IMR-90 (cell line): Measurements from ENCODE around the gene NEU1. TPM values are rescaled to one million over a fixed set of nuclear protein-coding genes. Genes with fewer than 3 reads are reported as not detected.
A peak's percentile ranks its signal among the peaks of the same experiment; 100 is the strongest.

Source experiments
- ATAC-seq: fragments of 200-7000 bp; cut with Tn5 transposase; 2 replicates; pipeline ENCODE4 v1.9.1; 2020; ENCODE audit warnings: low read depth, mild to moderate bottlenecking, moderate library complexity
- BruUV-seq: library from RNA; stranded (reverse); fragments of 400-500 nt; replicated peaks from 2 replicates; lab custom pipeline; 2021; lab: Mats Ljungman, UMichigan
- CTCF ChIA-PET: fragments of 300-600 bp; formaldehyde crosslinking; extraction: SDS; loops from one replicate; lab custom pipeline; 2021; ENCODE audit warnings: antibody characterized with exemption; lab: Yijun Ruan, JAX
- POLR2A ChIA-PET: fragments of 300-600 bp; sonication (Branson Sonifier 250); formaldehyde crosslinking; loops from one replicate; lab custom pipeline; 2022; ENCODE audit warnings: antibody characterized with exemption; ENCODE audit not compliant: unreplicated experiment; lab: Charles Lee
- DNase-seq: peaks from one replicate; pipeline ENCODE4 v3.0.0; 2013
- H2AFZ ChIP-seq: replicated peaks from 2 replicates; pipeline ENCODE3; 2013; ENCODE audit warnings: low read length, mild to moderate bottlenecking; ENCODE audit not compliant: poor library complexity
- H2AK5ac ChIP-seq: 2 replicates; pipeline ENCODE4 v1.6.1; 2013; ENCODE audit warnings: low read depth, low read length, inconsistent platforms
- H2AK9ac ChIP-seq: replicated peaks from 2 replicates; pipeline ENCODE3; 2013; ENCODE audit warnings: mild to moderate bottlenecking, low read depth, low read length, moderate library complexity; ENCODE audit not compliant: poor library complexity
- H2BK120ac ChIP-seq: 2 replicates; pipeline ENCODE4 v1.6.1; 2013; ENCODE audit warnings: low read depth, low read length, inconsistent platforms
- H2BK15ac ChIP-seq: 3 replicates; pipeline ENCODE4 v1.6.1; 2013; ENCODE audit warnings: low read depth, low read length, inconsistent platforms
- H2BK20ac ChIP-seq: 2 replicates; pipeline ENCODE4 v1.6.1; 2013; ENCODE audit warnings: low read depth, mild to moderate bottlenecking, inconsistent platforms, low read length, moderate library complexity
- H2BK5ac ChIP-seq: 2 replicates; pipeline ENCODE4 v1.6.1; 2013; ENCODE audit warnings: mild to moderate bottlenecking, low read depth, low read length, inconsistent platforms; ENCODE audit not compliant: poor library complexity, severe bottlenecking
- H3K14ac ChIP-seq: replicated peaks from 2 replicates; pipeline ENCODE4 v1.6.1; 2013; ENCODE audit warnings: low read depth, low read length, inconsistent platforms
- H3K18ac ChIP-seq: 2 replicates; pipeline ENCODE4 v1.6.1; 2013; ENCODE audit warnings: low read depth, low read length, control low read depth
- H3K23ac ChIP-seq: 2 replicates; pipeline ENCODE4 v1.6.1; 2013; ENCODE audit warnings: low read depth, low read length, inconsistent platforms
- H3K27ac ChIP-seq: 2 replicates; pipeline ENCODE4 v1.5.1; 2013; ENCODE audit warnings: mild to moderate bottlenecking, control low read depth, low read length; ENCODE audit not compliant: insufficient read depth
- H3K27me3 ChIP-seq: 2 replicates; pipeline ENCODE4 v1.6.1; 2013; ENCODE audit warnings: low read length; ENCODE audit not compliant: control insufficient read depth, insufficient read depth
- H3K36me3 ChIP-seq: 2 replicates; pipeline ENCODE4 v1.6.1; 2013; ENCODE audit warnings: low read length, mixed read lengths; ENCODE audit not compliant: control insufficient read depth, insufficient read depth
- H3K4ac ChIP-seq: 2 replicates; pipeline ENCODE4 v1.6.1; 2013; ENCODE audit warnings: low read depth, low read length, inconsistent platforms
- H3K4me1 ChIP-seq: 2 replicates; pipeline ENCODE4 v1.6.1; 2013; ENCODE audit warnings: low read length, mixed read lengths; ENCODE audit not compliant: control insufficient read depth, insufficient read depth
- H3K4me2 ChIP-seq: 2 replicates; pipeline ENCODE4 v1.6.1; 2013; ENCODE audit warnings: low read depth, mild to moderate bottlenecking, control low read depth, low read length, moderate library complexity
- H3K4me3 ChIP-seq: 2 replicates; pipeline ENCODE4 v1.5.1; 2013; ENCODE audit warnings: low read depth, mild to moderate bottlenecking, control low read depth, low read length, moderate library complexity; ENCODE audit not compliant: insufficient read depth
- H3K56ac ChIP-seq: 2 replicates; pipeline ENCODE4 v1.6.1; 2013; ENCODE audit warnings: low read length, inconsistent platforms; ENCODE audit not compliant: insufficient read depth; ENCODE audit errors: extremely low read depth
- H3K79me1 ChIP-seq, 2 experiments: 2 replicates each; pipeline ENCODE4 v1.6.1; 2013; ENCODE audit warnings: low read length in 2 of 2, inconsistent platforms in 1 of 2, low read depth in 1 of 2
- H3K9ac ChIP-seq: 2 replicates; pipeline ENCODE4 v1.6.1; 2013; ENCODE audit warnings: low read depth, low read length, control low read depth
- H3K9me1 ChIP-seq: 2 replicates; pipeline ENCODE4 v1.6.1; 2013; ENCODE audit warnings: low read length, inconsistent platforms; ENCODE audit not compliant: insufficient read depth
- H3K9me3 ChIP-seq: 2 replicates; pipeline ENCODE4 v1.6.1; 2013; ENCODE audit warnings: low read length; ENCODE audit not compliant: control insufficient read depth, insufficient read depth
- H4K20me1 ChIP-seq: 2 replicates; pipeline ENCODE4 v1.6.1; 2013; ENCODE audit warnings: low read length, inconsistent platforms; ENCODE audit not compliant: insufficient read depth
- H4K5ac ChIP-seq: 2 replicates; pipeline ENCODE4 v1.6.1; 2013; ENCODE audit warnings: mild to moderate bottlenecking, low read depth, low read length, control low read depth
- H4K8ac ChIP-seq, 2 experiments: 2 replicates each; pipeline ENCODE4 v1.6.1; 2013; ENCODE audit warnings: low read depth in 2 of 2, low read length in 2 of 2, control low read depth in 1 of 2, inconsistent platforms in 1 of 2
- H4K91ac ChIP-seq: 2 replicates; pipeline ENCODE4 v1.6.1; 2013; ENCODE audit warnings: low read depth, low read length, inconsistent platforms; ENCODE audit not compliant: insufficient read depth
- BHLHE40 ChIP-seq: fragments of 150-350 bp; IDR thresholded peaks from 2 replicates; pipeline ENCODE4 v1.6.1; 2016; ENCODE audit warnings: mild to moderate bottlenecking, low read depth, low read length
- CHD1 ChIP-seq: IDR thresholded peaks from 2 replicates; pipeline ENCODE4 v1.6.1; 2012; ENCODE audit warnings: low read depth, low read length, improper control_type of control experiment
- CTCF ChIP-seq: conservative IDR thresholded peaks from 2 replicates; pipeline ENCODE4 v1.5.1; 2012; ENCODE audit warnings: mild to moderate bottlenecking, low read depth, low read length, improper control_type of control experiment
- MXI1 ChIP-seq: IDR thresholded peaks from 2 replicates; pipeline ENCODE4 v1.6.1; 2012; ENCODE audit warnings: low read depth, mild to moderate bottlenecking, low read length, moderate library complexity, borderline replicate concordance
- POLR2A ChIP-seq: IDR thresholded peaks from 2 replicates; pipeline ENCODE4 v1.6.1; 2012; ENCODE audit warnings: mild to moderate bottlenecking, low read depth, low read length
- RAD21 ChIP-seq: IDR thresholded peaks from 2 replicates; pipeline ENCODE4 v1.6.1; 2012; ENCODE audit warnings: low read length, improper control_type of control experiment
- RCOR1 ChIP-seq: IDR thresholded peaks from 2 replicates; pipeline ENCODE4 v1.6.1; 2012; ENCODE audit warnings: mild to moderate bottlenecking, low read length, improper control_type of control experiment; ENCODE audit not compliant: insufficient replicate concordance
- RFX5 ChIP-seq: IDR thresholded peaks from 2 replicates; pipeline ENCODE4 v1.8.0; 2012; ENCODE audit warnings: low read depth, mild to moderate bottlenecking, low read length, moderate library complexity
- SMC3 ChIP-seq: fragments of 150-350 bp; IDR thresholded peaks from 2 replicates; pipeline ENCODE4 v1.6.1; 2016; ENCODE audit warnings: low read depth, mild to moderate bottlenecking, antibody characterized with exemption, low read length, moderate library complexity
- WGBS, 2 experiments: methylation state at CpG; one replicate each; pipeline versions ENCODE4 v1.1.5 to v1.1.7; 2013; ENCODE audit warnings: missing lambda C conversion rate in 2 of 2; ENCODE audit not compliant: insufficient read length in 1 of 2; ENCODE audit errors: extremely low coverage in 2 of 2; 5-methylcytosine and 5-hydroxymethylcytosine counted together
- dilution Hi-C: fragments of 300-500 bp; cut with HindIII; formaldehyde crosslinking; loops from one replicate; pipeline ENCODE4 v1.14.3; 2018; ENCODE audit warnings: low sequenced_read_pairs; ENCODE audit not compliant: unreplicated experiment
- in situ Hi-C: fragments of 300-500 bp; cut with MboI; formaldehyde crosslinking; loops from 3 replicates; pipeline ENCODE4 v1.14.3; 2019; ENCODE audit warnings: low sequenced_read_pairs, inconsistent platforms, mixed read lengths
- intact Hi-C: fragments of 100-400 bp; cut with micrococcal nuclease; formaldehyde crosslinking; loops from 2 replicates; pipeline ENCODE4 v1.10.0; 2022
- polyA plus RNA-seq, 3 experiments: library from polyadenylated mRNA; depleted of rRNA; stranded (reverse); fragments of >200 nt; gene quantifications; 2 replicates each; pipeline ENCODE4 v1.2.3, GENCODE V29; 2012; ENCODE audit warnings: low replicate concordance in 1 of 3
- total RNA-seq: library from RNA; depleted of rRNA; stranded (reverse); fragments of >200 nt; gene quantifications from 2 replicates; pipeline ENCODE4 v1.2.3, GENCODE V29; 2012

NEU1 gene
- total and polyA plus RNA-seq, 2 of the 4 experiments (the other 2 are of a cell fraction), result 28.5 to 36.2 TPM

GRCh38 chr6:31865205-31866118 is 2.8 kb upstream of the NEU1 start (continued):
- no peak for TF ChIP-seq CTCF

GRCh38 chr6:31864818-31865204 is 2.2 kb upstream of the NEU1 start:
- Histone ChIP-seq H4K8ac (no peak overlapping the region), H3K4me1 (peaks cover 4% of the 10 kb centered on the region), H4K5ac (no peak overlapping the region), H3K4me2 (no peak overlapping the region), H3K14ac (no peak overlapping the region), H2BK20ac (no peak overlapping the region), H3K9me1 (no peaks in the 10 kb centered on the region), H3K27me3 (no peaks in the 10 kb centered on the region), H3K9ac (no peak overlapping the region), H3K4ac (no peak overlapping the region), H2AK5ac (no peak overlapping the region), H4K91ac (no peak overlapping the region), H3K23ac (no peak overlapping the region), H3K56ac (no peak overlapping the region), H4K20me1 (no peaks in the 10 kb centered on the region), H3K18ac (no peak overlapping the region), H2AFZ (peak overlapping the region; percentile 34), H3K4me3 (no peak overlapping the region), H3K27ac (no peak overlapping the region), H3K9me3 (no peaks in the 10 kb centered on the region), H2BK15ac (no peak overlapping the region), H2BK5ac (no peak overlapping the region), H3K79me1 (peaks cover 7 to 20% of the 10 kb centered on the region in 2 experiments; a peak in 2 of 4 replicates), H2AK9ac (peak overlapping the region; percentile 83), H3K36me3 (peaks cover 11% of the 10 kb centered on the region; the same call in 1 of the 2 replicates), H2BK120ac (no peak overlapping the region)
- BruUV-seq, result no TSS peak
- in situ Hi-C loops, result no loop called here
- ATAC-seq, result no peak
- no peak for TF ChIP-seq SMC3
- TF ChIP-seq POLR2A, result no peak
- no peak for TF ChIP-seq RFX5
- no peak for TF ChIP-seq BHLHE40
- TF ChIP-seq CHD1, result no peak
- no peak for TF ChIP-seq RAD21
- TF ChIP-seq CTCF, result no peak
- TF ChIP-seq MXI1, result no peak
- no peak for TF ChIP-seq RCOR1
- no peak for DNase-seq
- intact Hi-C loops, result no loop called here
- ChIA-PET CTCF (no interaction called here), POLR2A (no interaction called here)
- dilution Hi-C loops, result no loop called here
- 74% methylated on average over 3 of the region's 8 CpGs; no CpG with 5 or more reads in 1 of the 2 experiments for WGBS, 2 experiments
